ENCODE results near the gene IL1RL1. TPM values are rescaled to one million over a fixed set of nuclear protein-coding genes. Genes with fewer than 3 reads are reported as not detected.

Gene IL1RL1
- total and polyA plus RNA-seq, 2 donors from 2014 or later = 32.3 to 102 TPM

DNA sequence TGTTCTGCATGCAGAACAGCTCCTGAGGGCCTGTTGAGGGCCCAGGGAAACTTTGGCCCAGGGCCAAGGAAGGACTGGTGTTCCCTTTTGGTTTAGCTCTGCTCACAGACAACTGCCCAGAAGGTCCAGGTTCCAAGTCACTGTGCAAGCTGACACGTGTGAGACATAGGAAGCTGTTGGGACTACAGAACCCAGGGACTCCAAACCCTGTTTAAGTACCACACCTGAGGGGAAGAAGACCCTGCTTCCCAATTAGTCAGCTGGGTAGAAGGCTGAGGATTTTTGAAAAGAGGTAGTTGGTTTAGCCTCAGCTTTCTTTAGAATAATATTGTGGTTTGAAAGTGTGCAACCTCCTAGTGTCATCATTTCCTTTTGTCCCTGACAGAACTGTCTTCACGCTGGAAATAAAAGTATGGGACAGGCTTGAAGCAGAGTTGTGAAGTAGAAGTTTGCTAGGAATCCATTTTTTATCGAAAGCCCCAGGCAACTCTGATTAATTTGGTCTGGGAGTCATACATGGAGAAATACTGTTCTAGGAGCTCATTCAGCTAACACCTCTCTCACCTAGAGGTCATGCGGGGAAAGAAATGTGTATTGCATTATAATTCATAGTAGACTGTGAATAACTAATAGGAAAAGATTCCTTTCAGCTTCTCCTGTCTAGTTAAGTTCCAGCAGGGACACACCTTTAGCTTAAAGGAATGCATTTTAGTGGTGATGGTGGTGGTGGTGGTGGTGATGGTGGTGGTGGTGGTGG is 19.9 kb upstream of the IL1RL1 start:
- no peaks in the 10 kb centered on the region for H3K27me3 ChIP-seq (ENCODE audit: control insufficient read depth, insufficient read depth, low read length)
- H3K4me3 ChIP-seq (ENCODE audit: low read length in 3 of 3) = no peak overlapping the region
- intact Hi-C loops (cut with DNase I) = no loop called here
- no peak overlapping the region for H3K27ac ChIP-seq (ENCODE audit: low read depth in 2 of 2, low read length in 2 of 2)
- no peaks in the 10 kb centered on the region for H3K9me3 ChIP-seq (ENCODE audit: control insufficient read depth in 2 of 3, insufficient read depth in 1 of 3, low read length in 3 of 3)
- H3K9ac ChIP-seq (ENCODE audit: low read length in 3 of 3) = no peak overlapping the region
- TF ChIP-seq, protein P1, sequence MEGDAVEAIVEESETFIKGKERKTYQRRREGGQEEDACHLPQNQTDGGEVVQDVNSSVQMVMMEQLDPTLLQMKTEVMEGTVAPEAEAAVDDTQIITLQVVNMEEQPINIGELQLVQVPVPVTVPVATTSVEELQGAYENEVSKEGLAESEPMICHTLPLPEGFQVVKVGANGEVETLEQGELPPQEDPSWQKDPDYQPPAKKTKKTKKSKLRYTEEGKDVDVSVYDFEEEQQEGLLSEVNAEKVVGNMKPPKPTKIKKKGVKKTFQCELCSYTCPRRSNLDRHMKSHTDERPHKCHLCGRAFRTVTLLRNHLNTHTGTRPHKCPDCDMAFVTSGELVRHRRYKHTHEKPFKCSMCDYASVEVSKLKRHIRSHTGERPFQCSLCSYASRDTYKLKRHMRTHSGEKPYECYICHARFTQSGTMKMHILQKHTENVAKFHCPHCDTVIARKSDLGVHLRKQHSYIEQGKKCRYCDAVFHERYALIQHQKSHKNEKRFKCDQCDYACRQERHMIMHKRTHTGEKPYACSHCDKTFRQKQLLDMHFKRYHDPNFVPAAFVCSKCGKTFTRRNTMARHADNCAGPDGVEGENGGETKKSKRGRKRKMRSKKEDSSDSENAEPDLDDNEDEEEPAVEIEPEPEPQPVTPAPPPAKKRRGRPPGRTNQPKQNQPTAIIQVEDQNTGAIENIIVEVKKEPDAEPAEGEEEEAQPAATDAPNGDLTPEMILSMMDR (IDR thresholded peaks at IDR 0.05; ENCODE audit: borderline replicate concordance, extremely low read depth, insufficient read depth) = no peak
- no peaks in the 10 kb centered on the region for H3K36me3 ChIP-seq (ENCODE audit: control insufficient read depth in 2 of 3, insufficient read depth in 3 of 3, low read length in 3 of 3)
- DNase-seq (peak in 1 of 5 donors; percentile 18), FAIRE-seq (no peak)
- H3K4me1 ChIP-seq (ENCODE audit: control insufficient read depth in 2 of 3, insufficient read depth in 2 of 3, low read depth in 1 of 3, low read length in 3 of 3) = no peaks in the 10 kb centered on the region

DNA sequence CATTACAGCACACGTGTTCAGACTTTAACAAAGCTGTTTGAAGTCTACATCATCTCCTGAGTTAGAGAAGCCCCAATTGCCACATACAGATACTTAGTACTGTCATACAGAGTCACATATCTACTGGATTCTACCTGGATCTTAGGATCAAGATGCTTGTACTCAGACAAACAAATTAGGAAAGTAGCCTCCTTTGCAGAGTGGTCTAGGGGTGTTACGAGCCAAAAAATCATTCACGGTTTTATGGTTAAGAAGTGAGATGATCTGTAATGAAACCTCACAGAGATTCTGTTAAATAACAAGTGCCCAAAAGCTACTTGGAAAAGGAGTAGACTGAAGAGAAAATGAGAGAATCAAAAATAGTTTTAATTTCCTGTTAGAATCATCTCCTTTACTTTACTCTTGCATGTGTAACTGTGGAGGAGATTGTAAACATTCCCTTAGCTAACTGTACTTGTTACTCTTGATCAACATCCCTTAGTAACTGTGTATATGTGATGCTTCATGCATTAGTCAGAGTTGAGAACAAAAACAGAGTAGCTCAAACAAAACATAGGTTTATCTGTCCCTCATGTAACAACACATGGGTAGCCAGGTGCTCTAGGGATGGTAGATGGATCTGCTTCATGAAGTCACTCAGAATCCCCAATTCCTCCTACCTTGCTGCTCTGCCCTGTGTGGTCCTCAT is 16.4 kb upstream of the IL1RL1 start:
- H3K36me3 ChIP-seq (ENCODE audit: control insufficient read depth in 2 of 3, insufficient read depth in 3 of 3, low read length in 3 of 3) = no peaks in the 10 kb centered on the region
- TF ChIP-seq, protein P1 (IDR thresholded peaks at IDR 0.05; ENCODE audit: borderline replicate concordance, extremely low read depth, insufficient read depth) = no peak
- intact Hi-C loops (cut with DNase I) = no loop called here
- no peak for FAIRE-seq
- H3K27me3 ChIP-seq (ENCODE audit: control insufficient read depth, insufficient read depth, low read length) = no peaks in the 10 kb centered on the region
- no peak for DNase-seq
- no peak overlapping the region for H3K4me3 ChIP-seq (ENCODE audit: low read length in 3 of 3)
- no peaks in the 10 kb centered on the region for H3K4me1 ChIP-seq (ENCODE audit: control insufficient read depth in 2 of 3, insufficient read depth in 2 of 3, low read depth in 1 of 3, low read length in 3 of 3)
- H3K9ac ChIP-seq (ENCODE audit: low read length in 3 of 3) = no peak overlapping the region
- H3K27ac ChIP-seq (ENCODE audit: low read depth in 2 of 2, low read length in 2 of 2) = no peak overlapping the region
- no peaks in the 10 kb centered on the region for H3K9me3 ChIP-seq (ENCODE audit: control insufficient read depth in 2 of 3, insufficient read depth in 1 of 3, low read length in 3 of 3)

DNA sequence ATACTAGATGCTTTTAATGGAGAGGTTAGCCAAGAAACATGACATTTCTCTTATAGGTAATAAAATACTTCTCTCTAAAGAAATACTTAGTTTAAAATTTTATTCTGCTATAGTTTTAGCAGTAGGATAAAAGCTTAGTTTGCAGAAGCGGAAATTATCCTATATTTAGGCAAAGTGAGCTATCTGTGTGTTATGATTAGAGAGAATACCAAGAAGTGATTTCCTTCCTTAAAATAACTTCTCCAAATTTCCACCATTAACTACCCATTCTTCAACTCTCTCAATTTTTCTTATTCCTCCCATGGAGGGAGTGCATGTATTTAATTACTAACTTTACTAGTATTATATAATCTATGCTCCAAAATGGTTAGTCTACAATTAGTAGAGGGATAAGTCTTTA is 15.8 kb upstream of the IL1RL1 start:
- Histone ChIP-seq H3K27ac (ENCODE audit: low read depth in 2 of 2, low read length in 2 of 2) (no peak overlapping the region), H3K4me1 (ENCODE audit: control insufficient read depth in 2 of 3, insufficient read depth in 2 of 3, low read depth in 1 of 3, low read length in 3 of 3) (no peaks in the 10 kb centered on the region), H3K9me3 (ENCODE audit: control insufficient read depth in 2 of 3, insufficient read depth in 1 of 3, low read length in 3 of 3) (no peaks in the 10 kb centered on the region), H3K27me3 (ENCODE audit: control insufficient read depth, insufficient read depth, low read length) (no peaks in the 10 kb centered on the region), H3K4me3 (ENCODE audit: low read length in 3 of 3) (no peak overlapping the region), H3K9ac (ENCODE audit: low read length in 3 of 3) (no peak overlapping the region), H3K36me3 (ENCODE audit: control insufficient read depth in 2 of 3, insufficient read depth in 3 of 3, low read length in 3 of 3) (no peaks in the 10 kb centered on the region)
- FAIRE-seq = no peak
- TF ChIP-seq, protein P1 (IDR thresholded peaks at IDR 0.05; ENCODE audit: borderline replicate concordance, extremely low read depth, insufficient read depth) = no peak
- intact Hi-C loops (cut with DNase I) = no loop called here
- DNase-seq = no peak

Measured in kidney (tissue), 14 donors.